Lower leg skin (tissue), 3 donors: ENCODE data around the gene PMF1.

Experiments
- POLR2A ChIP-seq, 2 donors: fragments of 450-650 bp; IDR thresholded peaks; one replicate each; pipeline ENCODE4 v1.6.1; 2016 to 2017; ENCODE audit warnings: antibody characterized with exemption in 2 of 2, mild to moderate bottlenecking in 1 of 2, moderate library complexity in 1 of 2
- TF ChIP-seq, protein P1 (sequence below), 3 donors: fragments of 450-650 bp; IDR thresholded peaks; one replicate each; pipeline ENCODE4 v1.5.1; 2016; ENCODE audit warnings: antibody characterized with exemption in 3 of 3, mild to moderate bottlenecking in 3 of 3, moderate library complexity in 2 of 3

DNA sequence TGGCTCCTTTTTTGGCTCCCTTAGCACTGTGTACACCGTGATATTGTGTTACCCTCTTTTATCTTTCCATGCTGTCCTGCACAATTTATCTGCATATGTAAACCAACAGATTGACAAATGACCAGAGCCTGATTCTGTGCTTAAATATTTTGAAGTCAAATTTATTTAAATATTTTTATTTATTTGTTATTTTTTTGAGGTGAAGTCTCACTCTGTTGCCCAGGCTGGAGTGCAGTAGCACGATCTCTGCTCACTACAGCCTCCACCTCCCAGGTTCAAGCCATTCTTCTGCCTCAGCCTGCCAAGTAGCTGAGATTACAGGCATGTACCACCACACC, 12.8 kb downstream of the PMF1 start:
- TF ChIP-seq POLR2A (IDR thresholded peaks at IDR 0.05), result no peak
- TF ChIP-seq, protein P1, sequence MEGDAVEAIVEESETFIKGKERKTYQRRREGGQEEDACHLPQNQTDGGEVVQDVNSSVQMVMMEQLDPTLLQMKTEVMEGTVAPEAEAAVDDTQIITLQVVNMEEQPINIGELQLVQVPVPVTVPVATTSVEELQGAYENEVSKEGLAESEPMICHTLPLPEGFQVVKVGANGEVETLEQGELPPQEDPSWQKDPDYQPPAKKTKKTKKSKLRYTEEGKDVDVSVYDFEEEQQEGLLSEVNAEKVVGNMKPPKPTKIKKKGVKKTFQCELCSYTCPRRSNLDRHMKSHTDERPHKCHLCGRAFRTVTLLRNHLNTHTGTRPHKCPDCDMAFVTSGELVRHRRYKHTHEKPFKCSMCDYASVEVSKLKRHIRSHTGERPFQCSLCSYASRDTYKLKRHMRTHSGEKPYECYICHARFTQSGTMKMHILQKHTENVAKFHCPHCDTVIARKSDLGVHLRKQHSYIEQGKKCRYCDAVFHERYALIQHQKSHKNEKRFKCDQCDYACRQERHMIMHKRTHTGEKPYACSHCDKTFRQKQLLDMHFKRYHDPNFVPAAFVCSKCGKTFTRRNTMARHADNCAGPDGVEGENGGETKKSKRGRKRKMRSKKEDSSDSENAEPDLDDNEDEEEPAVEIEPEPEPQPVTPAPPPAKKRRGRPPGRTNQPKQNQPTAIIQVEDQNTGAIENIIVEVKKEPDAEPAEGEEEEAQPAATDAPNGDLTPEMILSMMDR (IDR thresholded peaks at IDR 0.05), result no peak
